GM12878 (cell line): Measurements from ENCODE around the gene ACSL4. TPM values are rescaled to one million over a fixed set of nuclear protein-coding genes. Genes with fewer than 3 reads are reported as not detected.
"Not testable (repeated sequence)": the region's sequence is repeated elsewhere in the genome, so short reads cannot be mapped to it uniquely, and the experiment has no call there.

Source experiments
- ATAC-seq: fragments of 200-7000 bp; cut with Tn5 transposase; 3 replicates; pipeline ENCODE4 v1.9.1; 2020; ENCODE audit warnings: mild to moderate bottlenecking, moderate library complexity
- BruUV-seq: library from RNA; stranded (reverse); fragments of 400-500 nt; replicated peaks from 2 replicates; lab custom pipeline; 2021; lab: Mats Ljungman, UMichigan
- CTCF ChIA-PET: fragments of 300-600 bp; sonication (Branson Sonifier 250); formaldehyde crosslinking; extraction: SDS; loops from one replicate; lab custom pipeline; 2021; ENCODE audit warnings: inconsistent platforms; lab: Yijun Ruan, JAX
- POLR2A ChIA-PET: fragments of 350-600 bp; formaldehyde crosslinking; extraction: SDS; loops from one replicate; lab custom pipeline; 2021; ENCODE audit warnings: inconsistent platforms; lab: Charles Lee
- RAD21 ChIA-PET: fragments of 300-600 bp; sonication (Branson Sonifier 250); formaldehyde crosslinking; loops from one replicate; lab custom pipeline; 2023; ENCODE audit warnings: antibody characterized with exemption; ENCODE audit not compliant: unreplicated experiment; lab: Charles Lee
- SMC1A ChIA-PET: fragments of 300-600 bp; sonication (Branson Sonifier 250); formaldehyde crosslinking; loops from one replicate; lab custom pipeline; 2023; ENCODE audit not compliant: unreplicated experiment, uncharacterized antibody; lab: Charles Lee
- DNase-seq: peaks from one replicate; pipeline ENCODE4 v3.0.0-alpha.2; 2011; ENCODE audit warnings: low read depth, low spot score
- FAIRE-seq: peaks from 3 replicates; lab custom pipeline; 2011; peaks lifted over from hg19 to GRCh38; lab: Jason Lieb, UNC
- H2AFZ ChIP-seq: 2 replicates; pipeline ENCODE4 v1.6.0; 2011; ENCODE audit warnings: low read depth, low read length, control low read depth; ENCODE audit not compliant: control insufficient read depth
- H3K27ac ChIP-seq: 2 replicates; pipeline ENCODE4 v1.5.1; 2011; ENCODE audit warnings: control low read depth; ENCODE audit not compliant: control insufficient read depth, insufficient read depth
- H3K27me3 ChIP-seq, 2 experiments: replicated peaks in 1 of 2; 2 replicates each; pipeline versions ENCODE4 v1.6.0 to v1.6.1; 2011; ENCODE audit warnings: low read length in 1 of 2; ENCODE audit not compliant: control insufficient read depth in 2 of 2, insufficient read depth in 2 of 2
- H3K36me3 ChIP-seq, 2 experiments: 2 replicates each; pipeline ENCODE4 v1.5.1; 2011; ENCODE audit warnings: low read length in 1 of 2; ENCODE audit not compliant: control insufficient read depth in 2 of 2, insufficient read depth in 2 of 2
- H3K4me1 ChIP-seq: 2 replicates; pipeline ENCODE4 v1.6.1; 2011; ENCODE audit warnings: mild to moderate bottlenecking, low read length, moderate library complexity, mixed read lengths; ENCODE audit not compliant: control insufficient read depth, insufficient read depth
- H3K4me2 ChIP-seq: 2 replicates; pipeline ENCODE4 v1.6.0; 2011; ENCODE audit warnings: control low read depth; ENCODE audit not compliant: control insufficient read depth, insufficient read depth
- H3K4me3 ChIP-seq: fragments of 200-600 bp; sonication (generic); 2 replicates; pipeline ENCODE4 v1.5.1; 2016
- H3K79me2 ChIP-seq: 2 replicates; pipeline ENCODE4 v1.6.0; 2011; ENCODE audit warnings: low read length; ENCODE audit not compliant: control insufficient read depth, insufficient read depth
- H3K9ac ChIP-seq: 2 replicates; pipeline ENCODE4 v1.8.0; 2011; ENCODE audit warnings: low read length, control low read depth, mixed read lengths; ENCODE audit not compliant: control insufficient read depth, insufficient read depth
- H3K9me3 ChIP-seq: replicated peaks from 3 replicates; pipeline ENCODE4 v1.5.1; 2011; ENCODE audit warnings: mild to moderate bottlenecking, low read length; ENCODE audit not compliant: control insufficient read depth, insufficient read depth
- H4K20me1 ChIP-seq: 2 replicates; pipeline ENCODE4 v1.6.0; 2011; ENCODE audit not compliant: control insufficient read depth, insufficient read depth
- RAD51 ChIP-seq: fragments of 450-650 bp; IDR thresholded peaks from 2 replicates; pipeline ENCODE4 v1.6.1; 2016; ENCODE audit warnings: moderate library complexity, mild to moderate bottlenecking, inconsistent platforms
- WGBS: methylation state at CpG from one replicate; pipeline ENCODE4 v1.1.6; 2016; ENCODE audit warnings: low lambda C conversion rate; ENCODE audit not compliant: insufficient replicate concordance, insufficient coverage; ENCODE audit errors: missing lambda C conversion rate; 5-methylcytosine and 5-hydroxymethylcytosine counted together
- in situ Hi-C: fragments of 300-500 bp; cut with MboI; formaldehyde crosslinking; loops from 9 replicates; pipeline ENCODE4 v1.14.3; 2018; ENCODE audit warnings: mixed read lengths
- intact Hi-C: fragments of 100-400 bp; cut with micrococcal nuclease; formaldehyde crosslinking; loops from one replicate; pipeline ENCODE4 v1.14.2; 2022; ENCODE audit not compliant: unreplicated experiment
- polyA plus RNA-seq, 11 experiments: library from polyadenylated mRNA; depleted of rRNA in 4 of 11; unstranded in 6 of 11; stranded (reverse) in 5 of 11; fragments of >200 nt; fragmentation: Nextera tagmentation in 4 of 11; fragmentation: Illumina TruSeq in 1 of 11; extraction: Ambion mirVana in 4 of 11; extraction: Trizol in 1 of 11; gene quantifications; 1 replicate in 1 of 11; 2 replicates in 10 of 11; pipeline versions ENCODE4 v1.2.1 to v1.2.3, GENCODE V29; 2011 to 2016; ENCODE audit warnings: inconsistent platforms in 2 of 11, missing spikeins in 2 of 11, low read depth in 1 of 11
- total RNA-seq, 4 experiments: library from RNA; depleted of rRNA in 3 of 4; stranded (reverse); fragments of >200 nt in 3 of 4; fragmentation: Illumina TruSeq in 1 of 4; extraction: Trizol in 1 of 4; gene quantifications; 2 replicates each; pipeline versions ENCODE4 v1.2.1 to v1.2.3, GENCODE V29; 2013 to 2021
- TF ChIP-seq, protein P1 (sequence below): IDR thresholded peaks from 2 replicates; pipeline ENCODE4 v1.6.1; 2012; ENCODE audit warnings: mild to moderate bottlenecking, low read depth, low read length

The ACSL4 gene
- total and polyA plus RNA-seq, 10 of the 15 experiments (the other 5 are each of a cell fraction or from before 2014, with no cell fraction given): 20.7 to 66.6 (median 45.4) TPM

DNA sequence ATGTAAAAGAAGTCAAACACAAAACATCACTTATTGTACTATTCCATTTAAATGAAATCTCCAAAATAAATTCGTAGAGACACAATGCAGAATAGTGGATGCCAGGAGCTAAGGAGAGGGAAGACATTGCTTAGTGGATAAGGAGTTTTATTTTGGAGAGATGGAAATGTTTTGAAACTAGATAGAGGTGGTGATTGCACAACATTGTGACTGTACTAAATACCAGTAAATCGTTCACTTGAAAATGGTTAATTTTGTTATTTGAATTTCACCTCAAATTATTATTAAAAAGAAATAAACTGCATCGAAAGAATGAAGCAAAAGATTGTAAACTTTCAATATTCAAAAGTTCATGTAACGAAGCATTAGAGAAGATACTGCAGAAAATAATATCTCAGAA, 9.7 kb upstream of the ACSL4 start:
- no peaks in the 10 kb centered on the region for H3K79me2 ChIP-seq
- H2AFZ ChIP-seq: no peak overlapping the region
- 15% methylated on average over 4 of the region's 4 CpGs for WGBS
- in situ Hi-C loops (no loop called here), intact Hi-C loops (no loop called here)
- ChIA-PET RAD21 (no interaction called here), POLR2A (no interaction called here), SMC1A (interaction anchor here (1.4 kb wide), 1 partner anchor 10 kb away, joined by 3 read pairs; the partner anchor contains the start of gene ACSL4), CTCF (no interaction called here)
- BruUV-seq: no TSS peak
- no peaks in the 10 kb centered on the region for H3K36me3 ChIP-seq
- no peaks in the 10 kb centered on the region for H3K9me3 ChIP-seq
- no peak overlapping the region for H3K4me3 ChIP-seq
- no peaks in the 10 kb centered on the region for H3K27me3 ChIP-seq
- H4K20me1 ChIP-seq: no peaks in the 10 kb centered on the region
- no peak overlapping the region for H3K4me2 ChIP-seq
- no peak overlapping the region for H3K9ac ChIP-seq
- TF ChIP-seq RAD51: no peak
- TF ChIP-seq, protein P1, sequence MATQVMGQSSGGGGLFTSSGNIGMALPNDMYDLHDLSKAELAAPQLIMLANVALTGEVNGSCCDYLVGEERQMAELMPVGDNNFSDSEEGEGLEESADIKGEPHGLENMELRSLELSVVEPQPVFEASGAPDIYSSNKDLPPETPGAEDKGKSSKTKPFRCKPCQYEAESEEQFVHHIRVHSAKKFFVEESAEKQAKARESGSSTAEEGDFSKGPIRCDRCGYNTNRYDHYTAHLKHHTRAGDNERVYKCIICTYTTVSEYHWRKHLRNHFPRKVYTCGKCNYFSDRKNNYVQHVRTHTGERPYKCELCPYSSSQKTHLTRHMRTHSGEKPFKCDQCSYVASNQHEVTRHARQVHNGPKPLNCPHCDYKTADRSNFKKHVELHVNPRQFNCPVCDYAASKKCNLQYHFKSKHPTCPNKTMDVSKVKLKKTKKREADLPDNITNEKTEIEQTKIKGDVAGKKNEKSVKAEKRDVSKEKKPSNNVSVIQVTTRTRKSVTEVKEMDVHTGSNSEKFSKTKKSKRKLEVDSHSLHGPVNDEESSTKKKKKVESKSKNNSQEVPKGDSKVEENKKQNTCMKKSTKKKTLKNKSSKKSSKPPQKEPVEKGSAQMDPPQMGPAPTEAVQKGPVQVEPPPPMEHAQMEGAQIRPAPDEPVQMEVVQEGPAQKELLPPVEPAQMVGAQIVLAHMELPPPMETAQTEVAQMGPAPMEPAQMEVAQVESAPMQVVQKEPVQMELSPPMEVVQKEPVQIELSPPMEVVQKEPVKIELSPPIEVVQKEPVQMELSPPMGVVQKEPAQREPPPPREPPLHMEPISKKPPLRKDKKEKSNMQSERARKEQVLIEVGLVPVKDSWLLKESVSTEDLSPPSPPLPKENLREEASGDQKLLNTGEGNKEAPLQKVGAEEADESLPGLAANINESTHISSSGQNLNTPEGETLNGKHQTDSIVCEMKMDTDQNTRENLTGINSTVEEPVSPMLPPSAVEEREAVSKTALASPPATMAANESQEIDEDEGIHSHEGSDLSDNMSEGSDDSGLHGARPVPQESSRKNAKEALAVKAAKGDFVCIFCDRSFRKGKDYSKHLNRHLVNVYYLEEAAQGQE: no peak
- FAIRE-seq: no peak
- DNase-seq: no peak
- no peaks in the 10 kb centered on the region for H3K4me1 ChIP-seq
- no peak overlapping the region for H3K27ac ChIP-seq
- ATAC-seq: no peak

DNA sequence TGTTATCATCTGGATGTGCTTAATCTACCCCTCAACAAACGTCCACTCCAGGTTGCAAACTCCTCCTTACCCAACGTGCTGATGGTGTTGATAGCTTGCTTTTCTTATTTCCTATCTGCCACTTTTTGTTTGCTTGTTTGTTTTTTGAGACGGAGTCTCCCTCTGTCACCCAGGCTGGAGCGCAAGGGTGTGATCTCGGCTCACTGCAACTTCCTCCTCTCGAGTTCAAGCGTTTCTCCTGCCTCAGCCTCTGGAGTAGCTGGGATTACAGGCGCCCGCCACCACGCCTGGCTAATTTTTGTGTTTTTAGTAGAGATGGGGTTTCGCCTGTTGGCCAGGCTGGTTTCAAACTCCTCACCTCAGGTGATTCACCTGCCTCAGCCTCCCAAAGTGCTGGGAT, 7.8 kb upstream of the ACSL4 start:
- RAD21 ChIA-PET: not testable (repeated sequence)

More for the DNA sequence above, 7.8 kb upstream of the ACSL4 start:
- H3K4me2 ChIP-seq, FAIRE-seq, in situ Hi-C loops, BruUV-seq, H2AFZ ChIP-seq, H4K20me1 ChIP-seq, H3K27me3 ChIP-seq, H3K9me3 ChIP-seq, DNase-seq, ATAC-seq, intact Hi-C loops, H3K79me2 ChIP-seq, H3K9ac ChIP-seq, CTCF ChIA-PET, H3K36me3 ChIP-seq, H3K4me1 ChIP-seq, H3K4me3 ChIP-seq, H3K27ac ChIP-seq: not testable (repeated sequence)
- POLR2A ChIA-PET: interaction anchor here (0.6 kb wide), 1 partner anchor 24 kb away, joined by 5 read pairs; no protein-coding TSS in a partner anchor
- 65% methylated on average over 11 of the region's 11 CpGs for WGBS
- SMC1A ChIA-PET: interaction anchor here (1.0 to 2.0 kb wide), 2 partner anchors 28 to 42 kb away, joined by 3 to 4 read pairs; no protein-coding TSS in a partner anchor
